T-helper 2 cell treated with Interferon-gamma antibody and Interleukin-4, amounts not matched to agents 5 μg/mL and 100 μg/mL, for 36 hours (primary cell): ENCODE data around the gene TMEM236.

Experiments used
- DNase-seq: peaks from one replicate; pipeline ENCODE4 v3.0.0; 2021; ENCODE audit warnings: low spot score
- H3K27ac Mint-ChIP-seq: one replicate; pipeline ENCODE4 v1.8.0; 2021; ENCODE audit warnings: mild to moderate bottlenecking, mixed read lengths
- H3K27me3 Mint-ChIP-seq: one replicate; pipeline ENCODE4 v1.8.0; 2021; ENCODE audit warnings: low read depth, mixed read lengths
- H3K36me3 Mint-ChIP-seq: one replicate; pipeline ENCODE4 v1.8.0; 2021; ENCODE audit warnings: low read depth, mixed read lengths
- H3K4me1 Mint-ChIP-seq: one replicate; pipeline ENCODE4 v1.8.0; 2021; ENCODE audit warnings: low read depth, mixed read lengths
- H3K4me3 Mint-ChIP-seq: one replicate; pipeline ENCODE4 v1.8.0; 2022; ENCODE audit warnings: mild to moderate bottlenecking, moderate library complexity, mixed read lengths
- H3K9me3 Mint-ChIP-seq: one replicate; pipeline ENCODE4 v1.8.0; 2021; ENCODE audit warnings: mixed read lengths

TMEM236 gene

DNA sequence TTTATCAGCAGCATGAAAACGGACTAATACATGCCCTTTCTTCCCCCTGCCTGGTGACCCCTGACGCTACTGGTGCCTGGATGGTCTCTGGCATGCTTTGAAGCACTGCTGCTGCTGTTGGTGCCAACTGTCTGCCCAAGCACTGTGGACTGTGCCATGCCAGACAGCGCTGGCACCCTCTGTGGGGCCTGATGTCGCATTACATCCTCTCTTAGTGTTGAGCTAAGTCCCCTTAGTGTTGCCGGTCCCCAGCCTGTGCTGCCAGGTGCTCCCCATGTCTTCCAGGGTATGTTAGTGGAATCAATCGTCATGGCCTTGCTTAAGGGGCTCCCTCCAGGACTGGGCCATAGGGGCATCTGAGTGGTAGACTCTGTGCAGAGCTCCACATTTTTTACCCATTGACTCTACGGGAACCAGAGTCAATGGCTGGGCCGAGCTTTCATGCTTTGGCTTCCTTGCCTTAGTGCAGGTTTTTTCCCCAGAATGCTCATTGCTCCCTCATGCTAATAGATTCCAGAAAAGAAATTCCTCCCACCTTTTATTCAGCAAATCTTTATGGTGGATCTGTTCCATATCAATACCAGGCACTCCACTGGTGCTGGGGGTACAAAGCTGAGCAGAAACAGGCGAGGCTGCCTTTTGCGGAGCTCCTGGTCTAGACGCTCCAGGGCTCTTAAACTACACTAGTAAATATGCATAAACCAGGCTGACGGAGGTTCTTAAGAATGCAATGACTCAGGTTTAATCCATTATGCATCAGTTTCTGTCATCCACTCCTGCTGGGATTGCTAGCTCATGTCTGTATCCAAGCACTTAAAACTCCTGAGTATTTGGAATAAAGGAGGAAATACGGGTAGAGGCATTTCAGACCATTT is 35.3 kb downstream of the TMEM236 start:
- DNase-seq = no peak
- Mint-ChIP-seq H3K9me3 (no peaks in the 10 kb centered on the region), H3K36me3 (no peaks in the 10 kb centered on the region), H3K27me3 (peaks cover 4% of the 10 kb centered on the region), H3K4me3 (no peak overlapping the region), H3K27ac (no peak overlapping the region), H3K4me1 (no peaks in the 10 kb centered on the region)

DNA sequence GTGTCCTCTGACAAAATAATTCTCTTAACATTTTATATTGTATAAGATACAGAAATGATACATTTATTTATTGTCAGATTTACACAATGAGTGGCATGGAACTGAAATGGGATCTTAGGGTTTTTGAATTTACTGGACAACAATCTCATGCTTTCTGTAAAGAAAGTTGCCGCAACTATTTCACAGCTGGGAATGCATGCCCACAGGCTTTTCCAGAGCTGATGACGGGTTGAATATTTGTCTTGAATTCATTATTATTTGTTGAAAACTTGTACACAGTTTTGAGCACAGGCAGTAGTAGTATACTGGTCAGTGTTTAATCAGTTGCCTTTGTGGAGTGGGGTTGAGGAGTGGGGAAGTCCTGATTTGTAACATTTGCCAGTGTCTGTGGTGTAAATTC is 36.6 kb downstream of the TMEM236 start:
- H3K9me3 Mint-ChIP-seq = no peaks in the 10 kb centered on the region
- no peak for DNase-seq
- H3K4me1 Mint-ChIP-seq = no peaks in the 10 kb centered on the region
- no peaks in the 10 kb centered on the region for H3K36me3 Mint-ChIP-seq
- H3K4me3 Mint-ChIP-seq = no peak overlapping the region
- no peak overlapping the region for H3K27ac Mint-ChIP-seq
- H3K27me3 Mint-ChIP-seq = peaks cover 4% of the 10 kb centered on the region

DNA sequence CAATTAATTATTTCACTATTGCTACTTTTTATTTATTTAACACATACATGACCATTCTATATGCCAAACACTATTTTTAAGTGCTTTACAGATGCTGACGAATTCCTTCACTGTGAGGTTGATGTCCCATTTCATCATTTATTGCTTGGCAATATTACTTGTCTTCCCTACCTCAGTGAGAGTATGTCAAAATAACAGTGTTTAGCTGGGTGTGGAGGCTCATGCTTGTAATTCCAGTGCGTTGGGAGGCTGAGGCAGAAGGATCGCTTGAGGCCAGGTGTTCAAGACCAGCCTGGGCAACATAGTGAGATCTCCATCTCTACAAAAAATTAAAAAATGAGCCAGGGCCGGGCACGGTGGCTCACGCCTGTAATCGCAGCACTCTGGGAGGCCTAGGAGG is 37.4 kb downstream of the TMEM236 start:
- Mint-ChIP-seq H3K9me3 (no peaks in the 10 kb centered on the region), H3K36me3 (no peaks in the 10 kb centered on the region), H3K4me3 (no peak overlapping the region), H3K27ac (no peak overlapping the region), H3K27me3 (peaks cover 4% of the 10 kb centered on the region), H3K4me1 (no peaks in the 10 kb centered on the region)
- no peak for DNase-seq

DNA sequence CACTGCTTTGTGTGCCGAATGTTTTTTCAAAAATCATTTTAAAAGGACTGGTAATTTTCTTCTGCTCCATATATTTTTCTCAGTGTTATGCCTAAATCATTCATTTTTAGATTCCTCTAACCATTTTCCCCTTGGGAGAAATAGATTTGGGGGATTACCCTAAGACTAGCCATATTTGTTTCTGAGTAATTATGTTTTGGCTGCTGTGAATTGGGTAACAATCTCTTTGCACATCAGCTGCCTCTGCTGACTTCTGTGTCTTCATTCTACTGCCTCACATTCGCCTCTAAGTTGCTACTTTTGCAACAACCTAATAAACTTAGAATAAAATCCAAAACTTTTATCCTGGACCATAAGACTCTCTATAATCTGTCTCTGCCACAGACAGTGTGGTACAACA is 38.6 kb downstream of the TMEM236 start:
- H3K4me1 Mint-ChIP-seq = no peaks in the 10 kb centered on the region
- H3K36me3 Mint-ChIP-seq = no peaks in the 10 kb centered on the region
- no peaks in the 10 kb centered on the region for H3K9me3 Mint-ChIP-seq
- no peak for DNase-seq
- peaks cover 2% of the 10 kb centered on the region for H3K27me3 Mint-ChIP-seq
- H3K27ac Mint-ChIP-seq = no peak overlapping the region
- H3K4me3 Mint-ChIP-seq = no peak overlapping the region

DNA sequence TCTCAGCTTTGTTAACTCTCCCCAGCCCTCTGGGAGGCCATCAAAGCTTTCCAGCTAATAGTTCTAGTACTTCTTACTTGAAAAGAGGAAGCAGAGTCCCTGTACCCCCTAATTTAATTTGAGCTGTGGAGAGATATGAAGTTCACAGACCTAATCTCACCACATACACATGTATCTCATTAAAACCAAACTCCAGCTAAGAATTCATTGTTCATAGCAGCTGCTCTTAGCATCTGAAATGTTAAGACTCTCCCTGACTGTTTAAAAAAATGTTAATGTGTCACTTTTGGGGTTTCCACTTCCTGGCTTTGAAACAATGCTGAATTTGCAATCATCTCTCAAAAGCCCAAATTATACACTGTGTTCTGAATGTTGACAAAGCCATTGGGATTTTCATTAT is 41.0 kb downstream of the TMEM236 start:
- Mint-ChIP-seq H3K36me3 (no peaks in the 10 kb centered on the region), H3K4me1 (no peaks in the 10 kb centered on the region), H3K9me3 (no peaks in the 10 kb centered on the region), H3K27ac (no peak overlapping the region), H3K4me3 (no peak overlapping the region), H3K27me3 (no peaks in the 10 kb centered on the region)
- DNase-seq = no peak

DNA sequence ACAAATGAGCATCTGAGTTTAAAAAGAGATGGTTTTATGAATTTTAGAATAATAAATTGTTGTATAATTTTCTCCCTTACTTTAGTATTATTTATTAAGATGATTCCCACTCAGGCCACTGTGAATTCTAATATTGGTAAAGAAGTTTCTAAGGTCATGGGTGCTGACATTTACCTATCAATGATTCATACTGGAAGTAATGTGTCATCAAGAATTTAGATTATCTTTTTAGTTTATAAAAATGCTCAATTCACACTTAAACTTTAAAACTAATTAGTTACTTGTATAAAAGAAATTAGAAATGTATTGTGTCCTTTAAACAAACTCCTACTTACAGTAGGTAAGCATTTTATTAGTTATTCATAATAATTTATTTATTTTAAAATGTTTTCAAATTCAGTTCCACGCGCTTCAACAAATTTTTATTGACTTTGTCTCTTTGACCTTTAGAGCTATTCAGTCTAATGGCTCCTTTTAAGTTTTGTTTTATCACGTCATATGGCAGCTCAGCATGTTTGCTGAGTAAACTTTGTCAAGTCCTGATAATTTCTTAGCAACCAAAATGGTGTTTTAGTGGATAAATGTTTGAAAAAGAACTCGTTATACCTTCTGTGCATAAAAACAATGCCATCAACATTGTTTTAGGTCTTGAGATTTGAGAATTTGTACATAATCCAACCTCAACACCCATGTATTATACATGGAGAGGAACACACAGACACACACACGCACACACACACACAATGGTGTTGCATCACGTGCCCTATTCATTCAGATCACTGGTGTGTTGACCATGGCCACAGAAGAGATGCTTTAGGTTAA is 42.0 kb downstream of the TMEM236 start:
- no peak overlapping the region for H3K4me3 Mint-ChIP-seq
- H3K36me3 Mint-ChIP-seq = no peaks in the 10 kb centered on the region
- no peak overlapping the region for H3K27ac Mint-ChIP-seq

DNA sequence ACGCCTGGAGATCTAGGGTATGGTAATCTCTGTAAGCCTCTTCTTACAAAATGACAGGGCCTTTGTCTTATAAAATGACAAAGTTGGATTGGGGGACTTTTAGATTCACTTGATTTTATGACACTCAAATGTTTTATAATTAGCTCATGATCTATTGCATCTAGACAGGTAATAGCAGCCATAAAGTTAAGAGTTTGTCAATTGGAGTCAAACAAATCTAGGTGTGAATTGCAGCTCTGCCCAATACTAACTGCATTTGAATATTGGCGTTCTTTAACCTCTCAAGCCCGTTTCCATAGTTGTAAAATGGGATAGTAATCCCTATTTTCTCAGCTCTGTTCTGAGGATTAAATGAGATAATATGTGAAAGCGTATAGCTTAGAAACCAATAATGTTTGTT is 43.1 kb downstream of the TMEM236 start:
- Mint-ChIP-seq H3K4me1 (no peaks in the 10 kb centered on the region), H3K36me3 (no peaks in the 10 kb centered on the region), H3K9me3 (no peaks in the 10 kb centered on the region), H3K4me3 (no peak overlapping the region), H3K27ac (no peak overlapping the region), H3K27me3 (no peaks in the 10 kb centered on the region)
- DNase-seq = no peak

More for the DNA sequence above, 42.0 kb downstream of the TMEM236 start:
- Mint-ChIP-seq H3K9me3 (no peaks in the 10 kb centered on the region), H3K4me1 (no peaks in the 10 kb centered on the region), H3K27me3 (no peaks in the 10 kb centered on the region)
- DNase-seq = no peak

DNA sequence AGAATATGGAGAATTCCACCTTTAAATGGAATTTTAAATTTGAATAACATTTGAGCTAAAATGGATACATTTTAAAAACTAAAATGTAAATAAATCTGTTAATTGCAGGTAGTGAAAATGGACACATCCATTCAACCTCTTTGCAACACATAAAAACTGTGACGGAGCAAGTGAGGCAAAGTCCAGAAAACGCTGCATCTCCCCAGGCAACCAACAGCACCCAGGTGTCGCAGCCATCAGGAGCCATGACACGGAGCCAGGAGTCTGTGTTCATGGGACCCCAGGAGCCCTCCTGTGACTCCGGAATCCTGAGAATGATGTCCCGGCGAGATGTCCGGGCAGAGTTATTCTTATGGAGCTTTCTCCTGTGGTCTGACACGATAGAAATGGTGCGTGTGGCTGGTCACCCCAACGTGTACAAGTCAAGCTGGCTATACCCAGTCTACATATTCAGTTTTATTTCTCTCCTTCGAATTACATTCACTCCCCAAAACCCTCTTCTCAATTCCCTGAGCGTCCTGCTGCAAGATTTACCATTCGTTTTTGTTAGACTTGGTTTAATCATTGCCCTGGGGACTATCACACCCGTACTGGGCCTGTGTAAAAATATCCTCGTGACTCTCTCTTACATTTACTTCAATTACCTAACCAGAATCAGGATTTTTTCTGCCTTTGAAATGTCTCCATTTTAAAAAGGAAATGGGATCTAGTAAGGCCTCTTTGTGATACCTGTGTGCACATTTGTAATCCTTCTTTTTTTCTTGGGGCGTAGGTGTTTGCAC is 44.0 kb downstream of the TMEM236 start:
- H3K4me3 Mint-ChIP-seq = no peak overlapping the region
- H3K9me3 Mint-ChIP-seq = no peaks in the 10 kb centered on the region
- no peaks in the 10 kb centered on the region for H3K27me3 Mint-ChIP-seq
- no peak for DNase-seq
- no peaks in the 10 kb centered on the region for H3K4me1 Mint-ChIP-seq
- H3K27ac Mint-ChIP-seq = no peak overlapping the region
- no peaks in the 10 kb centered on the region for H3K36me3 Mint-ChIP-seq

DNA sequence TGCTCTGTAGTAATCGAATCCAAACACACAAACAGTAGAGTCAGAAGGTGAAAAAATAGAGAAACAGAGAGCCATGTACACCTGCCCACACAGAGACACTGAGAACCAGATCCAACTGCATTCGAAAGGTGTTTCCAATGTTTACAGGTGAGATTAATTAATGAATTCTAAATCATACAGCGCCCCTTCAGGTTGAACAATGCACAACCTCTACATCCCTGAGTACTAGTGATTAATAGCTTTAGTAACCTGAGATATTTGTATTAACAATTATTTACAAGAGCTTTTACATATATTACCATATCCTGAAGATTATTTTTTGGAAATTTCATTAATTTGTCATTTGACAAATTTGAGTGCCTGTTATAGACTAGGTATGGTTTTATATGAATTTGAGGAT is 49.5 kb downstream of the TMEM236 start:
- DNase-seq = no peak
- Mint-ChIP-seq H3K27me3 (no peaks in the 10 kb centered on the region), H3K4me1 (peaks cover 2% of the 10 kb centered on the region), H3K36me3 (no peaks in the 10 kb centered on the region), H3K4me3 (no peak overlapping the region), H3K9me3 (no peaks in the 10 kb centered on the region), H3K27ac (no peak overlapping the region)

DNA sequence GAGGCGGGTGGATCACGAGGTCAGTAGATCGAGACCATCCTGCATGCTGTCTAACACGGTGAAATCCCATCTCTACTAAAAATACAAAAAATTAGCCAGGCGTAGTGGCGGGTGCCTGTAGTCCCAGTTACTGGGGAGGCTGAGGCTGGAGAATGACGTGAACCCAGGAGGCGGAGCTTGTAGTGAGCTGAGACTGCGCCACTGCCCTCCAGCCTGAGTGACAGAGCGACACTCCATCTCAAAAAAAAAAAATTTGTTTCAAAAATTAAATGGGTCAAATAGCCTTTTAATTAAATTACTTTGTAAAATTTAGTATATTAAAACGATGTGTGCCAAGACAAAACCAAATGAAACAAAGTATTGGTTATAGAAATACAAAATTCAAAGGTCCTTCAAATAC is 50.3 kb downstream of the TMEM236 start:
- H3K9me3 Mint-ChIP-seq = no peaks in the 10 kb centered on the region
- H3K27ac Mint-ChIP-seq = no peak overlapping the region
- peaks cover 2% of the 10 kb centered on the region for H3K4me1 Mint-ChIP-seq

DNA sequence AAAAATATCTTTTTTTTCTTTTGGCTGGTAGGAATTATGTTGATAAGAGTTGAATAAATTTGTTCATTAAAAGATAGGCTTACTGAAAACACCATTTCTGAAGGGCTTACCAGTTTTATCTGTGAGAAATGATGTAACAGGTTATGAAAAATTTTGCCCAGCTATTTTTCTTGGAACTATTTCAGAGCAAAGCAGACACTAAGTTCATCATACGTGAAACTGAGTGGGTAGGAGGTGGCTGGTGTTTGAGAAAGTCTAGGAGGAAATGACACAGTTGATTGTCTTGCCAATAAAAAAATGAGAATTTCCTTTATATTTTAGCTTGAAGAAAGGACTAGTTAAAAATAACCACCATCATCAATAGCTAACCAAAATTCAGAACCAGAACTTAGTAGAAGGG is 51.0 kb downstream of the TMEM236 start:
- no peak overlapping the region for H3K27ac Mint-ChIP-seq
- peaks cover 2% of the 10 kb centered on the region for H3K4me1 Mint-ChIP-seq
- H3K36me3 Mint-ChIP-seq = no peaks in the 10 kb centered on the region
- no peaks in the 10 kb centered on the region for H3K27me3 Mint-ChIP-seq
- DNase-seq = no peak
- H3K9me3 Mint-ChIP-seq = no peaks in the 10 kb centered on the region
- H3K4me3 Mint-ChIP-seq = no peak overlapping the region

More for the DNA sequence above, 50.3 kb downstream of the TMEM236 start:
- no peaks in the 10 kb centered on the region for H3K36me3 Mint-ChIP-seq
- no peak for DNase-seq
- H3K27me3 Mint-ChIP-seq = no peaks in the 10 kb centered on the region
- no peak overlapping the region for H3K4me3 Mint-ChIP-seq

DNA sequence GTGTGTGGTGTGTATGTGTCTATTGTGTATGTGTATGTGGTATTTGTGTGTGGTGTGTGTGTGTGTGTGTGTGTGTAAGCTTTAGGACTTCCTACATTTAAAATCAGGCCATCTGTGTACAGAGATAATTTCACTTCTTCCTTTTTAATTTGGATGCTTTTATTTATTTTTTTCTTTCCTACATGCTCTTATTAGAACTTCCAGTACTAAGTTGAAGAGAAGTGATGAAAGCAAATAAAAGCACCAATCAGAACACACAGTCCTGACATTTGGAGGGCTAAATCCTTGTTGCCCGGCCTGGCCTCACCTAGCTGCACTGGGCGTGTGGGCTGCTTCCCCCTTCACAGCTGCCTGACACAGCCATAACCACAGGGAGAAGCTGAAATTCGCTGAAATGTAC is 53.3 kb downstream of the TMEM236 start:
- Mint-ChIP-seq H3K4me3 (no peak overlapping the region), H3K27ac (no peak overlapping the region), H3K27me3 (peaks cover 9% of the 10 kb centered on the region), H3K36me3 (no peaks in the 10 kb centered on the region), H3K4me1 (peaks cover 2% of the 10 kb centered on the region), H3K9me3 (no peaks in the 10 kb centered on the region)
- DNase-seq = no peak

DNA sequence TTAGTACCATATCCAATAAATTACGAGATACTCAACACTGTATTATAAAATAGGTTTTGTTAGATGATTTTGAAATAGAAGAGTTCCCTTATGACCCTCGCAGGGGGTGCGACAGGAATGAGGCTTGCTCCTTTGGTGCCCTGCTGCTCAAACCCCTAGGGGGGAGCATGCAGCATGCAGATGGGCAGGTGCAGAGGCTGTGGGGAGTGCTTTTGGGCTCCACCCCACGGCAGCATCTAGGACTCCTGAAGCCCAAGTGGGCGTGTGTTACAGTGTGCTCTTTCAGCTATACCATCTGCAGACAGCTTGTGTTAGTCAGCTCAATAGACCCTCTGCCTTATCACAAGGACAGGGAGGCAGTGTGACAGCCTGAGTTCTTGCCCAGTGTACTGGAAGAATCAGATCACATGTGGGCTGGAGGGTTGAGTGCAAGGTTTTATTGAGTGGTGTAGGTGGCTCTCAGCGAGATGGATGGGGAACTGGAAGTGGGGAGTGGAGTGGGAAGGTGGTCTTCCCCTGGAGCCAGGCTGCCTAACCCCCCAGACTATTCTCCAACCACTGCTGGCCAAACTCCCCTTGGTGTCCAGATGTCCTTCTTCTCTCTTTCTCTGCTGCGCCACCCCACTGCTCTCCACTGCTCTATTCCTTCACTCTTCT is 54.0 kb downstream of the TMEM236 start:
- H3K9me3 Mint-ChIP-seq = no peaks in the 10 kb centered on the region
- H3K36me3 Mint-ChIP-seq = no peaks in the 10 kb centered on the region
- H3K27ac Mint-ChIP-seq = no peak overlapping the region
- no peak overlapping the region for H3K4me3 Mint-ChIP-seq
- H3K27me3 Mint-ChIP-seq = peaks cover 10% of the 10 kb centered on the region
- H3K4me1 Mint-ChIP-seq = peaks cover 2% of the 10 kb centered on the region
- no peak for DNase-seq
